Lung (tissue), 12 donors: Measurements from ENCODE around the gene FOXP1. TPM values are rescaled to one million over a fixed set of nuclear protein-coding genes. Genes with fewer than 3 reads are reported as not detected.
A peak's percentile ranks its signal among the peaks of the same experiment; 100 is the strongest.

Experiments
- ATAC-seq: fragments of 200-7000 bp; cut with Tn5 transposase; one replicate; pipeline ENCODE4 v1.9.1; 2020; ENCODE audit warnings: moderate number of reproducible peaks; ENCODE audit not compliant: insufficient read depth, low FRiP score
- DNase-seq, 3 donors: peaks; one replicate each; pipeline ENCODE4 v3.0.0-alpha.2; 2013 to 2017
- H3K27ac ChIP-seq, 2 donors: one replicate each; pipeline ENCODE4 v1.5.1; 2013; ENCODE audit warnings: mild to moderate bottlenecking in 2 of 2, moderate library complexity in 2 of 2, control low read depth in 1 of 2, inconsistent platforms in 1 of 2, low read depth in 1 of 2, low read length in 1 of 2
- H3K27me3 ChIP-seq, 3 donors: one replicate each; pipeline ENCODE4 v1.5.1; 2013; ENCODE audit warnings: low read length in 2 of 3; ENCODE audit not compliant: control insufficient read depth in 3 of 3, insufficient read depth in 3 of 3
- H3K36me3 ChIP-seq, 4 donors: one replicate each; pipeline ENCODE4 v1.5.1; 2013; ENCODE audit warnings: low read length in 4 of 4, mild to moderate bottlenecking in 1 of 4, moderate library complexity in 1 of 4; ENCODE audit not compliant: control insufficient read depth in 4 of 4, insufficient read depth in 4 of 4
- H3K4me1 ChIP-seq, 5 donors: one replicate each; pipeline ENCODE4 v1.5.1; 2013; ENCODE audit warnings: low read length in 5 of 5, mild to moderate bottlenecking in 2 of 5, moderate library complexity in 1 of 5; ENCODE audit not compliant: control insufficient read depth in 5 of 5, insufficient read depth in 5 of 5
- H3K4me3 ChIP-seq: one replicate; pipeline ENCODE4 v1.5.1; 2013; ENCODE audit warnings: mild to moderate bottlenecking, control low read depth, moderate library complexity
- H3K9ac ChIP-seq, 2 donors: one replicate each; pipeline ENCODE4 v1.5.1; 2013; ENCODE audit warnings: low read length in 2 of 2, control low read depth in 1 of 2; ENCODE audit not compliant: insufficient read depth in 1 of 2
- H3K9me3 ChIP-seq, 4 donors: one replicate each; pipeline ENCODE4 v1.5.1; 2013; ENCODE audit warnings: low read length in 3 of 4, mild to moderate bottlenecking in 1 of 4, moderate library complexity in 1 of 4; ENCODE audit not compliant: control insufficient read depth in 4 of 4, insufficient read depth in 3 of 4
- WGBS, 2 donors: extraction: QIAGEN DNeasy Blood & Tissue Kit; methylation state at CpG; one replicate each; pipeline ENCODE4 v1.1.7; 2013; 5-methylcytosine and 5-hydroxymethylcytosine counted together
- polyA plus RNA-seq, 2 donors: library from polyadenylated mRNA; stranded (reverse); fragments of 200-250 nt; gene quantifications; one replicate each; pipeline ENCODE4 v1.2.1, GENCODE V29; 2013
- total RNA-seq, 2 donors: library from RNA; depleted of rRNA in 1 of 2; stranded (reverse); fragments of >200 nt in 1 of 2; gene quantifications; one replicate each; pipeline ENCODE4 v1.2.1, GENCODE V29; 2014 to 2021
- TF ChIP-seq, protein P1 (sequence below): IDR thresholded peaks from 2 replicates; pipeline ENCODE4 v1.5.1; 2012; ENCODE audit warnings: mild to moderate bottlenecking; ENCODE audit errors: control extremely low read depth, extremely low read depth
- donor health status: control.
- donor health status: control.
- donor health status: Bipolar disorder and iron deficiency.
- donor health status: healthy.
- donor health status: DM: yes; HTN: yes; CAD: no.

The FOXP1 gene
- total and polyA plus RNA-seq, 4 donors = 13.8 to 287 (median 73.9) TPM

DNA sequence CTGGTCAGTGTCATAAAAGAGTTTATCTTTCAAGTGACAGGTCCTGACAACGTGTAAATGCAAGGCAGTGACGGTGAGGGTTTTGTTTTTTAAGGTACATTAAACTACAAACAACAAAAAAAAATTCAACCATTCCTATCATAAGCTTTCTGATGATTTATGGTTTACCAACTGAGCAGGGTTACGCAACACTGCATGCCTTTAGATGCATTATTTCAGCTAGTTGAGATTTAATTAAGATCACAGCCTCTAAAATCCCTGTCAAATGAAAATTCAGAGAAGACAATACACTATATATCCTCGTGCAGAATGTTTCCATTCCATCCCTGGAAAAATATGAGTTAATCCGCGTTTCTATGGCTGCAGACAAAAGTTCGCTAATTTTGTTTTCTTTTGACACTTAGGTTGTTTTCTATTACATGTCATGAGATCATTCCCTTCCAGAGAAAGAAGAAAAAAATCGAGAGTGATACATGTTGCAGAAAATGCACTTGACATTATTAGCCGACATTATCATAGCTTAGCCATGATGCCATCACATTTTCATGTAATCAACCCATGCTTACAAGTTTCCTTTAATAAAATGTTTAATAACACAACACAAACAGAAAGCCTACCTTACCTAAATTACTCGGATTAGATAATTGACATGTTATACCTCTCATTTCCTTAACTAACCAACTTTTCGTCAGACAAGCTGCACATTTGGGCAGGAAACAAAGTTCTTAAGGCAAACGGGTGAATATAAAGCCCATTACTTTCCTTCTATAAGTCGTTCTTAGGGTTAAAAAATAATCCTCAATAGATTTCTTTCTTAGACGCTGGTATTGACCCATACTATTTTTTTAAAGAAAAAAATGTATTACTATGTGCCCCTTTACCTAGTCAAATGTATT lies 521.2 kb downstream of the FOXP1 start:
- peak in 1 of 3 donors; percentile 21 for DNase-seq
- Histone ChIP-seq H3K4me1 (peaks cover 5 to 34% (median 20%) of the 10 kb centered on the region in 5 donors), H3K36me3 (no peaks in the 10 kb centered on the region)

DNA sequence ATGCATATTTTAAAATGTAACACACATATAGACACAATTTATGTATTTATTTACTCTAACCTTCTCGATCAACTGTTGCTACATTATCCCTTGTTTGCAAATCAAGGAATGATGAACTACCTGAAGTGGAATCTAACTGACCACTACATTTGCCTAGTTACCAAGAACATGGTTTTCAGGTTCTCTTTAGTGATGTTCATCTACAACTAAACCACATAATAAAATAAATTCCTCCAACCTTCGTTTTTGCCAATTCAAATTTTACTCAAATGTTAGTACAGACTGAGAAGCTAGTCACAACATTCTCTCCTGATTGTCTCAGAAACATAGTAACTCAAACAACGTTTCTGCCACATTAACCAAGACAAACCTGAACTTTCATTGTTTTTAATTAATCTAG lies 521.9 kb downstream of the FOXP1 start:
- 43 to 67% methylated on average over 3 of the region's 3 CpGs for WGBS, 2 donors
- ATAC-seq (no peak), DNase-seq (no peak)
- Histone ChIP-seq H3K9me3 (no peaks in the 10 kb centered on the region), H3K36me3 (no peaks in the 10 kb centered on the region), H3K4me3 (no peak overlapping the region), H3K27ac (peak overlapping the region in 1 of 2 donors; percentile 88), H3K27me3 (no peaks in the 10 kb centered on the region), H3K4me1 (peaks cover 2 to 32% (median 15%) of the 10 kb centered on the region in 5 donors), H3K9ac (peak overlapping the region in 1 of 2 donors; percentile 16)
- TF ChIP-seq, protein P1, sequence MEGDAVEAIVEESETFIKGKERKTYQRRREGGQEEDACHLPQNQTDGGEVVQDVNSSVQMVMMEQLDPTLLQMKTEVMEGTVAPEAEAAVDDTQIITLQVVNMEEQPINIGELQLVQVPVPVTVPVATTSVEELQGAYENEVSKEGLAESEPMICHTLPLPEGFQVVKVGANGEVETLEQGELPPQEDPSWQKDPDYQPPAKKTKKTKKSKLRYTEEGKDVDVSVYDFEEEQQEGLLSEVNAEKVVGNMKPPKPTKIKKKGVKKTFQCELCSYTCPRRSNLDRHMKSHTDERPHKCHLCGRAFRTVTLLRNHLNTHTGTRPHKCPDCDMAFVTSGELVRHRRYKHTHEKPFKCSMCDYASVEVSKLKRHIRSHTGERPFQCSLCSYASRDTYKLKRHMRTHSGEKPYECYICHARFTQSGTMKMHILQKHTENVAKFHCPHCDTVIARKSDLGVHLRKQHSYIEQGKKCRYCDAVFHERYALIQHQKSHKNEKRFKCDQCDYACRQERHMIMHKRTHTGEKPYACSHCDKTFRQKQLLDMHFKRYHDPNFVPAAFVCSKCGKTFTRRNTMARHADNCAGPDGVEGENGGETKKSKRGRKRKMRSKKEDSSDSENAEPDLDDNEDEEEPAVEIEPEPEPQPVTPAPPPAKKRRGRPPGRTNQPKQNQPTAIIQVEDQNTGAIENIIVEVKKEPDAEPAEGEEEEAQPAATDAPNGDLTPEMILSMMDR = no peak

More for the DNA sequence above, 521.2 kb downstream of the FOXP1 start:
- TF ChIP-seq, protein P1 = no peak
- peak overlapping the region in 1 of 2 donors; percentile 88 for H3K27ac ChIP-seq
- H3K27me3 ChIP-seq = no peaks in the 10 kb centered on the region
- no peaks in the 10 kb centered on the region for H3K9me3 ChIP-seq
- ATAC-seq = no peak
- 26 to 41% methylated on average over 14 of the region's 14 CpGs for WGBS, 2 donors
- H3K9ac ChIP-seq = peak overlapping the region; percentile 19 to 79
- no peak overlapping the region for H3K4me3 ChIP-seq

DNA sequence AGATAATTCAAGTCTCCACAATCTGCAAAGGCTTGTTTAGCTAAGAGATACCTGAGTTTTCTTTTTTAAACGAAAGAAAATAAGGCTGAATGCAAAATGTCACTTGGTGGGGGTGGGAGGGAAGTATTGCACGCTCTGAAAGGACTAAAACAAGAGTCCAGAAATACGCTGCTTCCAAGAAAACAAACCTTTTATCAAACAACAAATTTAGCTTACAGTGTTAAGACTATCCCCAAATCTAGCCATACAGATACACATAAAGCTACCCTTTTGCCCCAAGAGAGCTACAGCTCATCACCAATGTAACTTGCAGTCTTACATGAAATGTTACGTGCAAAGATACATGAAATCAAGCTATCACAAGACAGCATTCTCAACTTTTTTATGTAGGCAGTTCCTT lies 522.5 kb downstream of the FOXP1 start:
- TF ChIP-seq, protein P1 = no peak
- ATAC-seq = no peak
- no peaks in the 10 kb centered on the region for H3K27me3 ChIP-seq

More for the DNA sequence above, 522.5 kb downstream of the FOXP1 start:
- Histone ChIP-seq H3K4me1 (peaks cover 2 to 32% (median 10%) of the 10 kb centered on the region in 5 donors), H3K9ac (no peak overlapping the region), H3K27ac (peak overlapping the region in 1 of 2 donors; percentile 33), H3K9me3 (no peaks in the 10 kb centered on the region), H3K36me3 (no peaks in the 10 kb centered on the region), H3K4me3 (no peak overlapping the region)
- 57 to 72% methylated on average over 4 of the region's 4 CpGs for WGBS, 2 donors
- no peak for DNase-seq
